Tongue (tissue), 2 donors: ENCODE data around the gene FFAR2. TPM values are rescaled to one million over a fixed set of nuclear protein-coding genes. Genes with fewer than 3 reads are reported as not detected.
"Not testable (repeated sequence)": the region's sequence is repeated elsewhere in the genome, so short reads cannot be mapped to it uniquely, and the experiment has no call there.

Source experiments
- DNase-seq: peaks from one replicate; pipeline ENCODE4 v3.0.0-alpha.2; 2015
- total RNA-seq: library from RNA; depleted of rRNA; stranded (reverse); fragments of >200 nt; gene quantifications from one replicate; pipeline ENCODE4 v1.2.3, GENCODE V29; 2014

Gene FFAR2
- total RNA-seq, 1 donor from 2014 or later: 15.6 TPM

- no peak for DNase-seq
These were observed 7.7 kb downstream of the FFAR2 start for GRCh38 chr19:35455616-35456201.

GRCh38 chr19:35457173-35457572, 9.1 kb downstream of the FFAR2 start:
- DNase-seq: no peak

- no peak for DNase-seq
These were observed 10.1 kb downstream of the FFAR2 start for GRCh38 chr19:35458192-35458591.

DNA sequence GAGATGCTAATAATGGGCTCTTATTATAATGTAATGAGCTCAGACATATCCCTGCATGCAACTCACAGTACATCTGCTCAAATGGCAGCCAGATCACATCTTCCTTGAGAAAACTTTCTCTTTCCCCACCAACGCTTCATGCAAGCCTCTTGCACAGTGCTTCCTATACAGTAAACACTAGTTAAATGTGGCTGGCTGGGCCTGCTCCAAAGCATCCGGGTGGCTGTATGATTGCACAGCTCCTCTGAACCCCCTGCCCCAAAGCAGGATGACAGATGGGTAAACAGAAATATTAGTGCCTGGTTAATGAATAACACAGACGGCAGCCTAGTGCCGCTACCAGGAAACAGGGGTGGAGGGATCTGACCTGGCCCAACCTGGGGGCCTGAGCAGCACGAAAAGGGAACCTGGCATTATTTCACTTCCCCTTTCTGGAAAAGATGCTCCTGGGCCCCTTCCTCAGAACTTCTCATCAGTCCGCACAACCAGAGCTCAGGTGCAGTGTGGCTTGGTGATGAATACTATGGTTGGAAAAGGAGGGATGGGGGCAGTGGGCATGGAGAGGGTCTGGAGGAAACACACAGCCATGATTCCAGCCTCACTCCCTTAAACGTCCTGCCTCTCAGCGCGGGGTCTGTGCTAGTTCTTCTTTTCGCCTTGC, 10.8 kb downstream of the FFAR2 start:
- DNase-seq: no peak

DNA sequence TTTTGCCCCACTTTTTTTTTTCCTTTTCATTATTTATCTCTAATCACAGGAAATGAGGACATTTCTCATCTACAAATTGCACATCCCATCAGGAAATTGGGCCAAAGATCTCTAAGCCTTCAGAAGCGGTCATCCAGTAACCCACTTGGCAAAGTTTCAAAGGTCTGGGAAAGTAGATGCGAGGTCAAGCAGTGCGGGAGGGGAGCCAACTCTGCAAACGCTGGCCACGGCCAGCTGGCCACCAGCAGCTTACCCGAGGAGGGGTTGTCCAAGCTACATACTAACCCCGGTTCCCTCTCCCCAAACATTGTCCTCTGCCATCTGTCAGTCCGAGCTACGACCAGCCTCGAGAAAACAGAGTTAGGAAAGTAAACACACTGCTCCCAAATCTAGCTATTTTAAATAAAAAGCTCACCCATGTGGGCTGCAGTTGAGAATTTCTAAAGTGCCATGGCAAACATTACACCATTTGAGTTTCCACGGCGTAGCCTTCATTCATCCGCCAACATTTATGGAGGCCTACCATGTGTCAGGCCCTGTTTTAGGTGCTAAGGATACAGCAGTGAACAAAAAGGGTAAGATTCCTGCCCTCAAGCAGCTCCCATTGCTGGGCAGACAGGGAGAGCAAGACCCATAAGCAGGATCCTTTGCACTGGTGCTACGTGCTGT, 11.5 kb downstream of the FFAR2 start:
- DNase-seq: no peak

DNA sequence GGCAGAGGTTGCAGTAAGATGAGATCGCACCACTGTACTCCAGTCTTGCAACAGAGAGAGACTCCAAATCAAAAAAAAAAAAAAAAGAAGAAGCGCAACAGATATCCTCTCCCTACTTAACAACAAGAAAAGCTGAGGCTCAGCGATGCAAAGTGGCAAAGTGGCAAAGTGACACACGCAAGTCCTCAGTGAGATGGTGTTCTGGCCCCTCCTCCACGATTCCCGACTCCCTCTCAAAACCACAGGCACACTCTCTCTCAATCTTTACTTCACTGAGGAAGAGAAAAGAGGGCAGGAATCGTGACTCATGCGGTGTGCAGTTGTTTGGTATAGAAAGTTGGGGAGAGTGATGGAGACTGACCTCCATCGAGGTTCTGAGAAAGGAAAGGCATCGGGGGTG, 12.6 kb downstream of the FFAR2 start:
- no peak for DNase-seq

DNA sequence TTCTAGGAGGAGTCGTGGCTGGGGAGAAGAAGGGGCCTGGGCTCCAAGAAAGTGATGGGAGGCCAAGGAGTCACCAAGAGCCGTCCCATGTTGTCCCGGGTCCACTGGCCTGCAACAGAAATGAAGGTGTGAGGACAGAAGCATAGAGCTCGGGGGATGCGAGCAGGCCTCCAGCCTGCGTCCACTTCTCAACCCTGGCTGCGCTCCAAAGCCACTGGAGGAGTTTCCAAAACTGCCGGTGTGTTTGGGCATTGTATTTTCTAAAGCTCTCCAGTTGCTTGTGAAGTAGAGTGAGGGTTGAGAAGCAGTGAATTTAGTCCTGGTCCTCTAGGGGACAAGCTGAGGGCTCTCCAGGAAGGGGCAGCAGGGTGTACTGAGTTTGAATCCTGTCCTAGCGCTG, 13.0 kb downstream of the FFAR2 start:
- DNase-seq: no peak

- not testable (repeated sequence) for DNase-seq
These were observed 13.7 kb downstream of the FFAR2 start for GRCh38 chr19:35461788-35462187.

DNA sequence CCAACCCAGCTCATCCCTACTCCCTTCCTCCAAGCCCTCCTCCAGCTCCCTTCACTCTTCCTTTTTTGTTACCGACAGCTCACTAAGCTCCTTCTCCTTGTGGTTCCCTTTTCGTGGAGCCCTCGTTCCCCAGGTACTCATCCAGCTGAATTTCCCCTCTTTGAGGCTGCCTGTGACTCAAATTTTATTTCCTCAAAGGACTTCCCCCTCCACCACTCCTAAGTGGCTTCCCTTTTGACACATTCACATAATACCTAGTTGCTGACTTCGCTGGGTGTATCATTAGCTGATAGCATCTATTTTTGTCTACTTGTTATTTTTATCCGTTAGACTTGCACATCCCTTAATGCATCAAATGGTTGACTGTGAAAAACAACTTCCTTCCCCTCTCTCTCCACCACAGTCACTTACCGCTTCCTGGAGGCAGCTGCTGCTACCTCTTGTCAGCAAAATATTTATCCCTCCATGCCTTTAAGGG, 14.5 kb downstream of the FFAR2 start:
- DNase-seq: peak; percentile 17

- not testable (repeated sequence) for DNase-seq
These were observed 14.9 kb downstream of the FFAR2 start for GRCh38 chr19:35462956-35463355.

- no peak for DNase-seq
These were observed 18.2 kb downstream of the FFAR2 start for GRCh38 chr19:35466259-35466658.

DNA sequence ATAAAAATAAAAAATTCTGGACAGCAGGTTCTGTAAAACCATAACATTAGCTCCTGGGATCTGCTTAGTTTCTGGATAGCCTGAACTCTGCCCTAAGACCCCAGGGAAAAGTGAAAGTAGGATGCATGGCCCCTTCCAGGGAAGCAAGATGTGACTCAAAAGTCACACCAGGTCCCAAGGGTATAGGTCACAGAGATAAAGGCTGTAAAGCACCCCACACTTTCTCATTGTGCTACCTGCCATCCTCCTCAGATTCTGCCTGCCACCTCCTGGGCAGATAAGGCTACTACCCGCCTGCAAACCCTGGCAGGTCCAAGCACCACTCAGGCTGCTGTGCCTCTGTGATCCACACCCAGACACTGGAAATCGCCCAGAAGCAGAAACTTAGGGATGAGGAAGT, 20.6 kb downstream of the FFAR2 start:
- peak; percentile 24 for DNase-seq

DNA sequence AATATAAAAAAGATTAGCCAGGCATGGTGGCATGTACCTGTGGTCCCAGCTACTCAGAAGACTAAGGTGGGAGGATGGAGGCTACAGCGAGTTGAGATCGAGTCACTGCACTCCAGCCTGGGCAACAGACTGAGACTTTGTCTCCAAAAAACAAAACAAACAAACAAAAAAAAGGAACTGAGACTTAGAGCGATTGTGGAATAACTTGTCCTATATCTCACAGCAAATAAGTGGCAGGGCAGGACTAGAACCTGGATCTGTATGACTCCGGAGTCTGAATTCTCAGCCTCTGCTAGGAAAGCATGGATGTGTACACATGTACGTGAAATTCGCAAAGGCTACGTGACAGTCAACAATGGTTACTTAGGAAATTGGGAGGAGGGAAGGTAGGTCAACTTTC, 22.1 kb downstream of the FFAR2 start:
- no peak for DNase-seq

DNA sequence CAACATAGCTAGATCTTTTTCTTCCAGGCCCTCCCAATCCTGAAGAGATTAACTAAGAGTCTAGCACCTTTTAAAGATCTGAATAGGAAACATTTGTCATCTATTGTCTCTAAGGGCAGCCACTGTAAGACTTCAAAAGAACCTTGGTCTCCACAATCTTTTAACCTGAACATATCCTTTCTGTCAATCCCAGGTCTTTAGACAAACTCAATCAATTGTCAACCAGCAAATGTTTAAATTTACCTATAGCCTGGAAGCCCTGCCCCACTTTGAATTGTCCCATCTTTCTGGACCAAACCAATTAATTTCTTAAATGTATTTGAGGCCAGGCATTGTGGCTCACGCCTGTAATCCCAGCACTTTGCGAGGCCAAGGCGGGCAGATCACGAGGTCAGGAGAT, 23.0 kb downstream of the FFAR2 start:
- not testable (repeated sequence) for DNase-seq

DNA sequence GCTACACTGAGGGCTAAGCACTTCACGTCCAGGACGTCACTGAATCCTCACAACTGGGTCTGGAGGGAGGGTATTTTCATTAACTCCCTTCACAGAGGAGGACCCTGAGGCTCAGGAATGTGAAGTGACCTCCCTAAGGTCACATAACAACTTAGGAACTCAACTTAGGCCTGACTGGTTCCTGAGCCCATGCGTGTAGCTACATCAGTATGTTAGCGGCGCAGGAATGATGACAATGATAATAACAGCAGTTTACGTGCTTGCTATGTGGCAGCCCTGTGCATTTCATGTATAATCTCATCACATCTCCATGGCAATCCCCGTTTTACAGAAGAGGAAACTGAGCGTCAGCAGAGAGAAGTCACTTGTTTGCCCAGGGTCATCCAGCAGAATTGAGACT, 23.9 kb downstream of the FFAR2 start:
- DNase-seq: no peak

GRCh38 chr19:35474104-35474503, 26.0 kb downstream of the FFAR2 start:
- DNase-seq: no peak

DNA sequence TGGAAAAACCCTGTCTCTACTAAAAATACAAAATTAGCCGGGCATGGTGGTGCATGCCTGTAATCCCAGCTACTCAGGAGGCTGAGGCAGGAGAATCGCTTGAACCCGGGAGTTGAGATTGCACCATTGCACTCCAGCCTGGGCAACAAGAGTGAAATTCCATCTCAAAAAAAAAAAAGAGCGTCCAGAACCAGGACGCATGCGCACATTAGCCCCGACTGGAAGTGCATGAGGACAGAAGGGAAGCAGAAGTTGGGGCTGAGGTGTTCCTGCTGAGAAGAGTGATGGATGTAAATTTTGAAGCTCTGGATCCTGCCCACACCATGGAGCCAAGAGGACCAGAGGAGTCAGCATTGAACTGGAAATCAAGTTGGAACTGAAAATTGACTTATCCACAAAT, 26.5 kb downstream of the FFAR2 start:
- DNase-seq: not testable (repeated sequence)

DNA sequence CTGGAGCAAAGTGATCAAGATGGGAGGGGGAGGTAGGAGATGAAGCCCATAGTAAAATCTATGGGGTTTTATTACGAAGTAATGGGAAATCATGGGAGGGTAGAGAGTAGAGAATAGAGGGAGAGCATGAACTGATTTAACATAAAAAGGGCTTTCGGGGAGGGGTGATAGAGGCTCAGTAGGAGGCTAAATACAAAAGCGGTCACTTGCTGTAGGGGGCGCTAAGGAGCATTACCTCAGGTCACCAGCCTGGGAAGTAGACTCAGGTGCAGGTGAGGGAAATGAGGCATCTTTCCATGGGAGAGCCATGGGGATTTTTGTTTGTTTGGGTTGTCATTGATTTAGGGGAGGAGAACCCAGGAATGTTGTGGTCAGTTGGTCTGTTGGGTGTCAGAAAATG, 28.1 kb downstream of the FFAR2 start:
- no peak for DNase-seq

GRCh38 chr19:35478794-35479677, 31.0 kb downstream of the FFAR2 start:
- no peak for DNase-seq

DNA sequence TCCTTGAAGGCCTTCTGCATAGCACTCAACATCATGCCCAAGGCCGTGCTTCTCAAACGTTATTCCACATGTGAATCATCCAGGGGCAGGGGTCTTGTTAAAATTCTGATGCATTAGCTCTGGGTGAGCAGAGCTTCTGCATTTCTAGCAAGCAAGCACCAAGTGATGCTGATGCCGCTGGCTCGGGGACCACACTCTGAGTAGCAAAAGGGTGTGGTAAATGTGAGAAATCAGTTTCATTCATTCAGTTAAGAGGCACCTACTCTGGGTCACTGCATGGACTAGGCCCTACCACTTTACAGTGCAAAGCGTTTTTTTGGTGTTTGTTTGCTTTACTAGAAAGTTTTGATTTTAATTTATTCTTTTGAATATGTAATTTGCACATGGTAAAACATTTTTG, 35.0 kb downstream of the FFAR2 start:
- no peak for DNase-seq

- no peak for DNase-seq
These were observed 36.4 kb downstream of the FFAR2 start for GRCh38 chr19:35484252-35485036.

- no peak for DNase-seq
These were observed 38.2 kb downstream of the FFAR2 start for GRCh38 chr19:35486268-35486708.
